Testis (tissue), 3 donors: Measurements from ENCODE around the gene CROCC2. TPM values are rescaled to one million over a fixed set of nuclear protein-coding genes. Genes with fewer than 3 reads are reported as not detected.
A peak's percentile ranks its signal among the peaks of the same experiment; 100 is the strongest.

ENCODE experiments used
- DNase-seq: peaks from one replicate; pipeline ENCODE4 v3.0.0-alpha.2; 2019
- H3K27ac ChIP-seq, 2 donors: fragments of 200-600 bp; sonication (generic); one replicate each; pipeline ENCODE4 v1.5.1; 2019
- H3K27me3 ChIP-seq: fragments of 200-600 bp; sonication (generic); one replicate; pipeline ENCODE4 v1.5.1; 2019
- H3K36me3 ChIP-seq: fragments of 200-600 bp; sonication (generic); one replicate; pipeline ENCODE4 v1.5.1; 2017; ENCODE audit warnings: low read depth; ENCODE audit errors: missing control alignments
- H3K4me1 ChIP-seq: fragments of 200-600 bp; sonication (generic); one replicate; pipeline ENCODE4 v1.5.1; 2019
- H3K4me3 ChIP-seq, 2 donors: fragments of 200-600 bp; sonication (generic); one replicate each; pipeline ENCODE4 v1.5.1; 2017 to 2019
- H3K9me3 ChIP-seq: fragments of 200-600 bp; sonication (generic); one replicate; pipeline ENCODE4 v1.5.1; 2017
- CTCF ChIP-seq, 3 experiments: fragments of 450-650 bp in 2 of 3; fragments of 200-600 bp in 1 of 3; sonication (generic) in 1 of 3; IDR thresholded peaks; one replicate each; pipeline ENCODE4 v1.5.1; 2016 to 2019; ENCODE audit warnings: antibody characterized with exemption in 3 of 3, mild to moderate bottlenecking in 2 of 3, moderate library complexity in 1 of 3
- POLR2A ChIP-seq: fragments of 450-650 bp; IDR thresholded peaks from one replicate; pipeline ENCODE4 v1.6.1; 2017; ENCODE audit warnings: antibody characterized with exemption, mild to moderate bottlenecking, moderate library complexity
- WGBS, 2 donors: methylation state at CpG; one replicate each; pipeline ENCODE4 v1.1.5; 2018; 5-methylcytosine and 5-hydroxymethylcytosine counted together
- intact Hi-C: fragments of 100-400 bp; cut with DNase I; formaldehyde crosslinking; loops from one replicate; pipeline ENCODE4 v1.15.1; 2023; ENCODE audit warnings: low total_unique reads
- polyA plus RNA-seq: library from polyadenylated mRNA; stranded (reverse); fragments of 350-450 nt; fragmentation: Illumina TruSeq; extraction: RNeasy Lipid Tissue Mini Kit (QIAGEN cat#74804); gene quantifications from one replicate; pipeline ENCODE4 v1.2.3, GENCODE V29; 2014; ENCODE audit warnings: low read depth, low replicate concordance; ENCODE audit not compliant: insufficient read depth
- total RNA-seq, 2 donors: library from RNA; depleted of rRNA; stranded (reverse); fragments of >200 nt; gene quantifications; one replicate each; pipeline ENCODE4 v1.2.3, GENCODE V29; 2016

CROCC2 gene
- total and polyA plus RNA-seq, 3 donors from 2014 or later = 0.43 to 0.55 (median 0.51) TPM

GRCh38 chr2:241014224-241014623, 108.1 kb downstream of the CROCC2 start:
- no peaks in the 10 kb centered on the region for H3K27me3 ChIP-seq
- WGBS, 2 donors = 75 to 88% methylated on average over 6 of the region's 6 CpGs
- intact Hi-C loops = no loop called here
- peaks cover 17% of the 10 kb centered on the region for H3K4me1 ChIP-seq
- no peak for TF ChIP-seq CTCF (IDR thresholded peaks at IDR 0.05)
- TF ChIP-seq POLR2A = no peak
- no peaks in the 10 kb centered on the region for H3K9me3 ChIP-seq
- DNase-seq = peak; percentile 11
- no peak overlapping the region for H3K27ac ChIP-seq
- H3K4me3 ChIP-seq = no peak overlapping the region
- no peaks in the 10 kb centered on the region for H3K36me3 ChIP-seq

GRCh38 chr2:241014764-241015163, 108.6 kb downstream of the CROCC2 start:
- intact Hi-C loops = no loop called here
- Histone ChIP-seq H3K9me3 (no peaks in the 10 kb centered on the region), H3K27me3 (no peaks in the 10 kb centered on the region), H3K36me3 (no peaks in the 10 kb centered on the region), H3K27ac (no peak overlapping the region), H3K4me1 (peaks cover 11% of the 10 kb centered on the region), H3K4me3 (no peak overlapping the region)
- peak; percentile 32 for DNase-seq
- TF ChIP-seq CTCF (IDR thresholded peaks at IDR 0.05) = no peak
- no peak for TF ChIP-seq POLR2A
- 68 to 69% methylated on average over 10 of the region's 10 CpGs for WGBS, 2 donors

- no peak overlapping the region for H3K27ac ChIP-seq
- H3K4me1 ChIP-seq = peaks cover 5% of the 10 kb centered on the region
- no peak overlapping the region for H3K4me3 ChIP-seq
- 77 to 88% methylated on average over 13 of the region's 13 CpGs for WGBS, 2 donors
- intact Hi-C loops = no loop called here
- no peaks in the 10 kb centered on the region for H3K9me3 ChIP-seq
- no peaks in the 10 kb centered on the region for H3K36me3 ChIP-seq
- no peaks in the 10 kb centered on the region for H3K27me3 ChIP-seq
- peak; percentile 14 for DNase-seq
- TF ChIP-seq POLR2A (no peak), CTCF (IDR thresholded peaks at IDR 0.05) (no peak)
Measured at GRCh38 chr2:241015439-241015838, 109.3 kb downstream of the CROCC2 start.

GRCh38 chr2:241017228-241017940, 111.2 kb downstream of the CROCC2 start:
- H3K36me3 ChIP-seq = no peaks in the 10 kb centered on the region
- no peaks in the 10 kb centered on the region for H3K27me3 ChIP-seq
- WGBS, 2 donors = 73 to 91% methylated on average over 9 to 13 of the region's 13 CpGs
- DNase-seq = peak; percentile 10
- TF ChIP-seq POLR2A (no peak), CTCF (IDR thresholded peaks at IDR 0.05) (no peak)
- H3K27ac ChIP-seq = no peak overlapping the region
- no peak overlapping the region for H3K4me3 ChIP-seq
- no peaks in the 10 kb centered on the region for H3K9me3 ChIP-seq
- H3K4me1 ChIP-seq = no peaks in the 10 kb centered on the region
- intact Hi-C loops = no loop called here
